Endothelial cell of umbilical vein (primary cell): ENCODE data around the gene USF1.

Experiments used
- EZH2 ChIP-seq: IDR thresholded peaks from 2 replicates; pipeline ENCODE4 v1.6.1; 2012; ENCODE audit warnings: borderline replicate concordance, low read depth, mild to moderate bottlenecking, moderate library complexity, low read length, inconsistent platforms; ENCODE audit not compliant: severe bottlenecking
- FOS ChIP-seq: IDR thresholded peaks from 2 replicates; pipeline ENCODE4 v1.6.1; 2011; ENCODE audit warnings: mild to moderate bottlenecking, low read length, moderate library complexity, borderline replicate concordance; ENCODE audit not compliant: insufficient read depth
- JUN ChIP-seq: IDR thresholded peaks from 2 replicates; pipeline ENCODE4 v1.6.1; 2011; ENCODE audit warnings: borderline replicate concordance, low read depth; ENCODE audit not compliant: insufficient read length, insufficient read depth
- POLR2A ChIP-seq: IDR thresholded peaks from 2 replicates; pipeline ENCODE4 v1.6.1; 2012; ENCODE audit warnings: low read depth, mild to moderate bottlenecking, control low read depth, low read length
- POLR2AphosphoS5 ChIP-seq: IDR thresholded peaks from 2 replicates; pipeline ENCODE4 v1.6.1; 2012; ENCODE audit warnings: low read depth, mild to moderate bottlenecking, control low read depth, low read length, moderate library complexity; ENCODE audit not compliant: insufficient read depth
- TF ChIP-seq, protein P1 (sequence below), 2 donors: IDR thresholded peaks; 1 replicate in 1 of 2; 2 replicates in 1 of 2; pipeline ENCODE4 v1.5.1; 2011; ENCODE audit warnings: low read length in 2 of 2, mild to moderate bottlenecking in 2 of 2, moderate library complexity in 2 of 2, control low read depth in 1 of 2, inconsistent platforms in 1 of 2, low read depth in 1 of 2; ENCODE audit not compliant: insufficient read depth in 1 of 2; ENCODE audit errors: extremely low read depth in 1 of 2

DNA sequence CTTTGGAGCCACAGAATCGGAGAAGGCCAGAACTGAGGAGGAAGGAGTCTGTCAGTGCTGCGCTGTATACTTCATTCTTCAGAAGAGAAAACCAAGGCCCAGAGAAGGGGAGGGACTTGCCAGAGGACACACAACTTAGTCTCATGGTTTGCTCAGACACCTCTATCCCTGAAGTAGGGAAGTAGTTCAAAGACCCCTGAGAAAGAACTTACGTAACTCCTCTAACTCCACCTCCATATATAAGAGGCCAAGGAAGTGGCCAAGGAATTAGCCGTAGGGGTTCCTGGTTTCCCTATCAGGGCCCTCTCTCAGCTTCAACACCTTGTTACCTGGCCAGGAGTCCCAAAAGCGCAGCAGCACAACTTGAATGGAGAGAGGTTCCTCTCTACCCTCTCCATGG, 44.2 kb upstream of the USF1 start:
- TF ChIP-seq, protein P1, sequence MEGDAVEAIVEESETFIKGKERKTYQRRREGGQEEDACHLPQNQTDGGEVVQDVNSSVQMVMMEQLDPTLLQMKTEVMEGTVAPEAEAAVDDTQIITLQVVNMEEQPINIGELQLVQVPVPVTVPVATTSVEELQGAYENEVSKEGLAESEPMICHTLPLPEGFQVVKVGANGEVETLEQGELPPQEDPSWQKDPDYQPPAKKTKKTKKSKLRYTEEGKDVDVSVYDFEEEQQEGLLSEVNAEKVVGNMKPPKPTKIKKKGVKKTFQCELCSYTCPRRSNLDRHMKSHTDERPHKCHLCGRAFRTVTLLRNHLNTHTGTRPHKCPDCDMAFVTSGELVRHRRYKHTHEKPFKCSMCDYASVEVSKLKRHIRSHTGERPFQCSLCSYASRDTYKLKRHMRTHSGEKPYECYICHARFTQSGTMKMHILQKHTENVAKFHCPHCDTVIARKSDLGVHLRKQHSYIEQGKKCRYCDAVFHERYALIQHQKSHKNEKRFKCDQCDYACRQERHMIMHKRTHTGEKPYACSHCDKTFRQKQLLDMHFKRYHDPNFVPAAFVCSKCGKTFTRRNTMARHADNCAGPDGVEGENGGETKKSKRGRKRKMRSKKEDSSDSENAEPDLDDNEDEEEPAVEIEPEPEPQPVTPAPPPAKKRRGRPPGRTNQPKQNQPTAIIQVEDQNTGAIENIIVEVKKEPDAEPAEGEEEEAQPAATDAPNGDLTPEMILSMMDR (IDR thresholded peaks at IDR 0.05; ENCODE audit: extremely low read depth in 1 of 2, insufficient read depth in 1 of 2, low read depth in 1 of 2, low read length in 2 of 2), result no peak
- TF ChIP-seq POLR2A (no peak), EZH2 (no peak), FOS (no peak), POLR2AphosphoS5 (no peak), JUN (no peak)
